GM12864 (cell line): Measurements from ENCODE around the gene EMC1.

Source experiments
- DNase-seq: peaks from one replicate; pipeline ENCODE4 v3.0.0-alpha.2; 2011; ENCODE audit warnings: low read depth
- H3K4me3 ChIP-seq: 2 replicates; pipeline ENCODE4 v1.5.1; 2011; ENCODE audit warnings: mild to moderate bottlenecking, low read depth, low read length, control low read depth
- TF ChIP-seq, protein P1 (sequence below): IDR thresholded peaks from 2 replicates; pipeline ENCODE4 v1.5.1; 2011; ENCODE audit warnings: low read depth, mild to moderate bottlenecking, moderate library complexity, low read length, control low read depth, inconsistent platforms; ENCODE audit errors: missing control alignments

EMC1 gene

DNA sequence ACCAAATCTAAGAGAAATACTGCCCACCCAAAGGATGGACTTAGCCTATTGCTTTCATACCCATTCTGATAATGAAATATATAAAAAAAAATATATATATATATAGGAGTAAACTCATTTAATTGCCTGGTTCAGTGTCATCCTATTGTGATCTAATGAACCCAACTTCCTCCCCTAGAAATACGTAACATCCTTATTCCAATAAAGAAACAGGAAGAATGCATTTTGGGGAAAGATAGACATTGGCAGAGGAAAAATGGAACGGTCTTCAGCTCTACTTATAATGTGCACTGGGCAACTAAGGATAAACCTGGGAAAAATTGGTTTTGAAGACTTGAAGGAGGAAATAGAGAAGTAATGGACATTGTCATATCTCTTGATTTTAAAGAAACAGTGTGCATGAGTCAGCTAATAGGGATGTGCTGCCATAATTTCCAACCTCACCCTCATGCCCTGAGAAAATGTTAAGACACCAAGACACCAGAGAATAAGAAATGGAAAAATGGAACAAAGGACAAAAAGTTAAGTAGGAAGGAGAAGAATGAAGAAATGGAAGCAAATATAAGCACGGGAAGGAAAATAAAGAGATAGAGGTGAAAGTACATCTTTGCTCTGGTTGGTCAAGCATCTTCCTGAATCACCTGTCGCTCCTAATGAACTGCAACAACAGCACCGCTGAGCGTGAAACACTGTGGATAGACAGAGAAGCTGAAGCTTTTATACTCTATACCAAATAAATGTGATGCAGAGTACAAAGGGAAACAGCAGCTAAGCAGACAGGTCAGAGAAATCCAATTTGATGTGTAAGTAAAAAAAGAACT lies 46.7 kb downstream of the EMC1 start:
- TF ChIP-seq, protein P1, sequence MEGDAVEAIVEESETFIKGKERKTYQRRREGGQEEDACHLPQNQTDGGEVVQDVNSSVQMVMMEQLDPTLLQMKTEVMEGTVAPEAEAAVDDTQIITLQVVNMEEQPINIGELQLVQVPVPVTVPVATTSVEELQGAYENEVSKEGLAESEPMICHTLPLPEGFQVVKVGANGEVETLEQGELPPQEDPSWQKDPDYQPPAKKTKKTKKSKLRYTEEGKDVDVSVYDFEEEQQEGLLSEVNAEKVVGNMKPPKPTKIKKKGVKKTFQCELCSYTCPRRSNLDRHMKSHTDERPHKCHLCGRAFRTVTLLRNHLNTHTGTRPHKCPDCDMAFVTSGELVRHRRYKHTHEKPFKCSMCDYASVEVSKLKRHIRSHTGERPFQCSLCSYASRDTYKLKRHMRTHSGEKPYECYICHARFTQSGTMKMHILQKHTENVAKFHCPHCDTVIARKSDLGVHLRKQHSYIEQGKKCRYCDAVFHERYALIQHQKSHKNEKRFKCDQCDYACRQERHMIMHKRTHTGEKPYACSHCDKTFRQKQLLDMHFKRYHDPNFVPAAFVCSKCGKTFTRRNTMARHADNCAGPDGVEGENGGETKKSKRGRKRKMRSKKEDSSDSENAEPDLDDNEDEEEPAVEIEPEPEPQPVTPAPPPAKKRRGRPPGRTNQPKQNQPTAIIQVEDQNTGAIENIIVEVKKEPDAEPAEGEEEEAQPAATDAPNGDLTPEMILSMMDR: no peak
- H3K4me3 ChIP-seq: no peak overlapping the region
- no peak for DNase-seq

DNA sequence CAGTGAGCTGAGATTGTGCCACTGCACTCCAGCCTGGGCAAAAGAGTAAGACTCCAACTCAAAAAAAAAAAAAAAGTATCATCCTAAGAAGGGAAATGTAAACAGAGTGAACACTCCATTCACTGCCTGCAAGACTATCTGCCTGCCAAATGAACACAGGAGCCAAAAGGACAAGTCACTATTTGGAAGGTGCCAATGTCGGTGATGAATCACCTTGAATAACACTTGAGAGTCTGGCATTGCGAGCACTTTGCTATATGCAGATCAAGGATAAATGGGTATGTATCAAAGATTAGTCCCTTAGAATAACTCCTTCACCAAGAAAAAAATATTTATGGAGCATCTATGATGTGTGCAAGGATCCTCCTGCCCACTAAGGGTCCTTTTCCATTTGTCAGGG lies 47.9 kb downstream of the EMC1 start:
- DNase-seq: no peak
- H3K4me3 ChIP-seq: no peak overlapping the region
- TF ChIP-seq, protein P1: no peak

DNA sequence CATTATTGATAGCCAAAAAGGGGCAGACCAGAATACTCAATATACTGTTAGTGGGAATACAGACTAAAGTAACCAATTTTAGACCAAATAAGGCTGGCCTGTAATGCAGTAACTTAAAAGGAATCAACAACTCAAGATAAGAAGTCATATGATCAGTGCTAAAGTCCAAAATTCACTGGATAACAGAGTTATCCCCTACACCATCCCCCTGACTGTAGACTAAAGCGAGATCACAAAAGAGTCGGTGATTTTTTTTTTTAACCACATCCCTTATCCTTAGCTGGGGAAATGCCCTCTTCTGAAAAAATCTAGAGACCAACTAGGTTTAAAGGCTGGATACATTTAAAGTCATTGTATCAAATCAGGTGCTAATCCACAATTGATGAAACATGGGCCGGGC lies 48.9 kb downstream of the EMC1 start:
- DNase-seq: no peak
- TF ChIP-seq, protein P1: no peak
- H3K4me3 ChIP-seq: no peak overlapping the region

DNA sequence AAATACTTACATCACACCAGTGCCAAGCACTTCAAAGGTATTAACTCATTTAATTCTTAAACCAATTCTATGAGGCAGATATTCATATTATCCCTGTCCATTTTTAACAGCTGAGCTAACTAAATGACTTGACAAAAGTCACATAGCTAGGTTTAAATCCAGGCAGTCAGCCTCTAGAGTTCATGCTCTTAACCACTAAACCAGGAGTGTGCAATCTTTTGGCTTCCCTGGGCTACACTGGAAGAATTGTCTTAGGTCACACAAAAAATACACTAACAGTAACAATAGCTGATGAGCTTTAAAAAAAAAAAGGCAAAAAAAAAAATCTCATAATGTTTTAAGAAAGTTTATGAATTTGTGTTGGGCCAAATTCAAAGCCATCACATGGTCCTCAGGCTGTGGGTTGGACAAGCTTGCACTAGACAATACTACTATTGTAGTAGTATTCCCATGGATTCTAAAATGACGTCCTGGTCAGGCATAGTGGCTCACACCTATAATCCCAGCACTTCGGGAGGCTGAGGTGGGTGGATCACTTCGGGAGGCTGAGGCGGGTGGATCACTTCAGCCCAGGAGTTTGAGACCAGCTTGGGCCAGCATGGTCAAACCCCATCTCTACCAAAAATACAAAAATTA lies 51.2 kb downstream of the EMC1 start:
- no peak overlapping the region for H3K4me3 ChIP-seq
- no peak for DNase-seq
- TF ChIP-seq, protein P1: no peak

DNA sequence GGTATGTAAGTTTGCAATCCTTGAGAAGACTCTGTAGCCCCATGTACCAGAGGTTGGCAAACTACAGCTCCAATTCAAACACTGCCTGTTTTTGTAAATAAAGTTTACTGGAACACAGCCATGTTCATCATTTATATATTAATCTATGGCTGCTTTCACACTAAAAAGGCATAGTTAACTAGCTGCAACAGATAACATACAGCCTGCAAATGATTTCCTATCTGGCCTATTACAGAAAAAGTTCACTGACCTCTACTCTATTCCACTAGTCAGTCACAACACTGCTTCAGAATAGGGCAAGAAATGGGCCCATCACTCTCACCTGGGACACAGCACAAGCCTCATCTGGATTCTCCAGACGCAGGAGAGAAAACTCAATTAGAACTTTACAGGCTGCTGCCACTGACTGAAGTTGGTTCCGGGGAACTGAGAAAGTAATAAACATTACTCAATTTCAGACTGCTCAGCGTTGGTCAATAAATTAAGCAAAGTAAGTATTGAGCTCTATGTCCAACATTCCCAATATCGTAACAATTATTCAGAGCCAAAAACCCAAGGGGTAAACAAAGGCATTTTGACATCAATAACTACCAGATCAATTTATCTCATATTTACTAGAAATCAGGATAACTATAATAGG lies 51.9 kb downstream of the EMC1 start:
- DNase-seq: no peak
- no peak overlapping the region for H3K4me3 ChIP-seq
- TF ChIP-seq, protein P1: no peak

DNA sequence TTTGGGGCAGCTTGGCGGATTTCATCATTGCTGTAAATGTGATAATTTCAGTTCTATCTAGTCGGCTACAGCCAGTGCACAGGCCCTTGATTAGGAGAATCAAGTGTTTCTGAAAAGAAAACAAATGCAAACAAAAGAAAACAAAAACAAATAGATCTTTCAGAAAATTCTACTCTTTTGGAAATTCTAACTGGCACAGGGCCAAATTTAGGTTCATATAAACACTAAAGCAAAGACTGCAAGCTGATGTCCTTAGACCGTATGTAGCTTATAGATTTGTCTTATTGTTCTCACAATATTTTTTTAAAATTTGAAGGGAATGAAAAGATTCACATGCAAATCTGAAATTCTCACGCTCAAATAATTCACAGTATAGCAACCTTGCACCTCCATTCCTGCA lies 52.5 kb downstream of the EMC1 start:
- no peak for DNase-seq
- TF ChIP-seq, protein P1: no peak
- H3K4me3 ChIP-seq: no peak overlapping the region
